K562 (cell line): ENCODE results near the gene ZFPM1. TPM values are rescaled to one million over a fixed set of nuclear protein-coding genes. Genes with fewer than 3 reads are reported as not detected.

ENCODE experiments used
- ARID2 ChIP-seq: fragments of 450-650 bp; IDR thresholded peaks from 2 replicates; pipeline ENCODE4 v1.6.1; 2017; ENCODE audit warnings: antibody characterized with exemption, mild to moderate bottlenecking
- ASH1L ChIP-seq: fragments of 450-650 bp; IDR thresholded peaks from 2 replicates; pipeline ENCODE4 v1.6.1; 2018; ENCODE audit warnings: borderline replicate concordance, mild to moderate bottlenecking, low read depth; ENCODE audit not compliant: partially characterized antibody
- ATF1 ChIP-seq, 2 experiments: fragments of 450-650 bp in 1 of 2; IDR thresholded peaks; 2 replicates each; pipeline ENCODE4 v1.6.1; 2016; ENCODE audit warnings: missing compliant biosample characterization in 1 of 2, missing genetic modification characterization in 1 of 2
- ETV6 ChIP-seq, 3 experiments: fragments of 150-350 bp in 1 of 3; sonication (generic) in 1 of 3; formaldehyde crosslinking in 1 of 3; IDR thresholded peaks; 2 replicates each; pipeline versions ENCODE4 v1.6.1 to v1.8.0; 2014 to 2022; ENCODE audit warnings: borderline replicate concordance in 2 of 3, low read depth in 2 of 3, antibody characterized with exemption in 1 of 3, low read length in 1 of 3, mild to moderate bottlenecking in 1 of 3, missing genetic modification reagents in 1 of 3
- FOXP1 ChIP-seq: sonication (generic); formaldehyde crosslinking; IDR thresholded peaks from 2 replicates; pipeline ENCODE4 v1.8.0; 2022; ENCODE audit warnings: mild to moderate bottlenecking, missing genetic modification reagents
- HEY1 ChIP-seq: fragments of 250-450 bp; sonication (Bioruptor Pico); IDR thresholded peaks from 2 replicates; pipeline ENCODE4 v1.5.0; 2020; ENCODE audit warnings: mild to moderate bottlenecking, moderate library complexity, borderline replicate concordance
- HOMEZ ChIP-seq: fragments of 250-450 bp; sonication (Bioruptor Pico); IDR thresholded peaks from 2 replicates; pipeline ENCODE4 v1.4.0; 2020; ENCODE audit warnings: mild to moderate bottlenecking, moderate library complexity
- NEUROD1 ChIP-seq: fragments of 150-350 bp; IDR thresholded peaks from 2 replicates; pipeline ENCODE4 v1.6.1; 2014; ENCODE audit warnings: borderline replicate concordance, low read length, low read depth; ENCODE audit not compliant: partially characterized antibody
- NONO ChIP-seq, 2 experiments: fragments of 200-400 bp in 1 of 2; fragments of 450-650 bp in 1 of 2; formaldehyde crosslinking in 1 of 2; IDR thresholded peaks; 2 replicates each; pipeline ENCODE4 v1.6.1; 2017; ENCODE audit warnings: low read depth in 2 of 2, mild to moderate bottlenecking in 2 of 2, moderate library complexity in 2 of 2, low read length in 1 of 2
- RFX1 ChIP-seq: fragments of 450-650 bp; IDR thresholded peaks from 2 replicates; pipeline ENCODE4 v1.6.1; 2016; ENCODE audit warnings: mild to moderate bottlenecking, moderate library complexity
- RUNX1 ChIP-seq: sonication (generic); IDR thresholded peaks from 2 replicates; pipeline ENCODE4 v1.6.1; 2016; ENCODE audit warnings: antibody characterized with exemption, low read depth
- SMAD2 ChIP-seq: fragments of 150-350 bp; IDR thresholded peaks from 2 replicates; pipeline ENCODE4 v1.6.1; 2014; ENCODE audit warnings: low read depth, mild to moderate bottlenecking, low read length
- SREBF1 ChIP-seq: fragments of 150-350 bp; IDR thresholded peaks from 2 replicates; pipeline ENCODE4 v1.6.1; 2014; ENCODE audit warnings: antibody characterized with exemption, low read depth, low read length, borderline replicate concordance
- SREBF2 ChIP-seq: sonication (generic); formaldehyde crosslinking; IDR thresholded peaks from 2 replicates; pipeline ENCODE4 v1.4.0; 2020; ENCODE audit warnings: mild to moderate bottlenecking, missing genetic modification reagents
- STAG1 ChIP-seq: sonication (generic); formaldehyde crosslinking; IDR thresholded peaks from 2 replicates; pipeline ENCODE4 v1.5.0; 2020; ENCODE audit warnings: missing genetic modification reagents, borderline replicate concordance
- TAL1 ChIP-seq: fragments of 450-650 bp; IDR thresholded peaks from 2 replicates; pipeline ENCODE4 v1.6.1; 2016; ENCODE audit warnings: mild to moderate bottlenecking
- TEAD2 ChIP-seq: fragments of 450-650 bp; IDR thresholded peaks from 2 replicates; pipeline ENCODE4 v1.6.1; 2016; ENCODE audit warnings: missing genetic modification characterization, control low read depth, missing compliant biosample characterization
- UBTF ChIP-seq, 2 experiments: IDR thresholded peaks; 2 replicates each; pipeline ENCODE4 v1.6.1; 2012; ENCODE audit warnings: improper control_type of control experiment in 2 of 2, low read depth in 2 of 2, low read length in 2 of 2, borderline replicate concordance in 1 of 2
- XRCC3 ChIP-seq: fragments of 450-650 bp; IDR thresholded peaks from 2 replicates; pipeline ENCODE4 v1.6.1; 2017; ENCODE audit warnings: mild to moderate bottlenecking, moderate library complexity
- ZBTB49 ChIP-seq: sonication (generic); formaldehyde crosslinking; IDR thresholded peaks from 2 replicates; pipeline ENCODE4 v1.8.0; 2022; ENCODE audit warnings: missing genetic modification reagents, mild to moderate bottlenecking, borderline replicate concordance
- ZNF586 ChIP-seq: fragments of 450-650 bp; formaldehyde crosslinking; conservative IDR thresholded peaks from 2 replicates; pipeline ENCODE4 v1.4.0; 2020; ENCODE audit warnings: mild to moderate bottlenecking, moderate library complexity
- polyA plus RNA-seq, 8 experiments: library from polyadenylated mRNA; depleted of rRNA in 4 of 8; stranded (reverse) in 5 of 8; unstranded in 3 of 8; fragments of >200 nt; fragmentation: Nextera tagmentation in 2 of 8; fragmentation: Illumina TruSeq in 1 of 8; extraction: Ambion mirVana in 2 of 8; extraction: Trizol in 1 of 8; gene quantifications; 2 replicates each; pipeline versions ENCODE4 v1.2.1 to v1.2.3, GENCODE V29; 2011 to 2014; ENCODE audit warnings: inconsistent platforms in 1 of 8, missing spikeins in 1 of 8
- total RNA-seq, 7 experiments: library from RNA; depleted of rRNA in 6 of 7; stranded (reverse); fragments of >200 nt in 6 of 7; fragmentation: Illumina TruSeq in 2 of 7; extraction: Trizol in 2 of 7; gene quantifications; 2 replicates each; pipeline versions ENCODE4 v1.2.1 to v1.2.3, GENCODE V29; 2011 to 2021; ENCODE audit warnings: low replicate concordance in 1 of 7

The ZFPM1 gene
- total and polyA plus RNA-seq, 9 of the 15 experiments (the other 6 are each of a cell fraction or from before 2014, with no cell fraction given) = 0.03 to 35.9 (median 1.4) TPM

GRCh38 chr16:88558457-88559442, 105.7 kb downstream of the ZFPM1 start (continued):
- TF ChIP-seq STAG1 (CRISPR knock-in tag) = peak; percentile 24; the same call in 1 of the 2 replicates
- no peak for TF ChIP-seq FOXP1 (CRISPR knock-in tag)
- no peak for TF ChIP-seq ZNF586 (CRISPR knock-in tag)
- TF ChIP-seq RUNX1 = no peak
- no peak for TF ChIP-seq UBTF (IDR thresholded peaks at IDR 0.05; ENCODE audit: borderline replicate concordance in 1 of 2, low read depth in 2 of 2, low read length in 2 of 2)
- TF ChIP-seq HEY1 (CRISPR knock-in tag) = no peak
- no peak for TF ChIP-seq XRCC3
- TF ChIP-seq SMAD2 = no peak
- TF ChIP-seq SREBF1 = no peak
- TF ChIP-seq HOMEZ (CRISPR knock-in tag) = no peak
- no peak for TF ChIP-seq ARID2
- TF ChIP-seq NEUROD1 = no peak
- no peak for TF ChIP-seq ASH1L
- no peak for TF ChIP-seq ETV6 (IDR thresholded peaks at IDR 0.05; ENCODE audit: borderline replicate concordance in 1 of 2, low read depth in 2 of 2, low read length in 1 of 2)
- TF ChIP-seq ETV6 (CRISPR knock-in tag; IDR thresholded peaks at IDR 0.05; ENCODE audit: borderline replicate concordance) = no peak
- no peak for TF ChIP-seq ZBTB49 (CRISPR knock-in tag)
- no peak for TF ChIP-seq RFX1
- TF ChIP-seq TEAD2 = no peak
- no peak for TF ChIP-seq TAL1
- TF ChIP-seq SREBF2 (CRISPR knock-in tag) = no peak
- no peak for TF ChIP-seq ATF1 (CRISPR knock-in tag; IDR thresholded peaks at IDR 0.05)
- no peak for TF ChIP-seq ATF1 (tag; IDR thresholded peaks at IDR 0.05)
- TF ChIP-seq NONO (IDR thresholded peaks at IDR 0.05; ENCODE audit: low read depth in 2 of 2, low read length in 1 of 2) = no peak
